ENCODE measurements around the gene ARNT2. TPM values are rescaled to one million over a fixed set of nuclear protein-coding genes. Genes with fewer than 3 reads are reported as not detected.

The ARNT2 gene
- polyA plus RNA-seq, 2 of the 4 experiments (the other 2 are of a cell fraction) = 8.9 to 17.0 TPM

- TF ChIP-seq PBX3 (IDR thresholded peaks at IDR 0.05) = no peak
- TF ChIP-seq GATA3 (IDR thresholded peaks at IDR 0.05; ENCODE audit: borderline replicate concordance) = peak; percentile 93
- peak; percentile 97 for TF ChIP-seq JUNB (IDR thresholded peaks at IDR 0.05)
- no peak for TF ChIP-seq CTCF (IDR thresholded peaks at IDR 0.05)
- TF ChIP-seq REST (IDR thresholded peaks at IDR 0.05) = no peak
- no peak for TF ChIP-seq ZC3H11A (IDR thresholded peaks at IDR 0.05)
- no peak for TF ChIP-seq ATOH8 (CRISPR knock-in tag; IDR thresholded peaks at IDR 0.05; ENCODE audit: low read depth)
- peak; percentile 48; the same call in 1 of the 2 replicates for TF ChIP-seq HOXA7 (CRISPR knock-in tag; IDR thresholded peaks at IDR 0.05)
- TF ChIP-seq CEBPB (IDR thresholded peaks at IDR 0.05) = peak; percentile 49 to 85
- no peak for TF ChIP-seq KDM5A (IDR thresholded peaks at IDR 0.05)
- TF ChIP-seq HMGXB4 (CRISPR knock-in tag; IDR thresholded peaks at IDR 0.05; ENCODE audit: borderline replicate concordance) = no peak
- TF ChIP-seq ZFP36 (IDR thresholded peaks at IDR 0.05; ENCODE audit: borderline replicate concordance, partially characterized antibody) = no peak
- TF ChIP-seq TP53 (CRISPR knock-in tag; IDR thresholded peaks at IDR 0.05) = no peak
- peak; percentile 95 for TF ChIP-seq FOSL2 (IDR thresholded peaks at IDR 0.05)
- TF ChIP-seq FOSL2 (CRISPR knock-in tag; IDR thresholded peaks at IDR 0.05) = peak; percentile 96
- no peak for TF ChIP-seq POLR2AphosphoS2 (conservative IDR thresholded peaks at IDR 0.05; ENCODE audit: low read length)
- peak in 1 of 2 experiments; percentile 79; a peak in 4 of 5 replicates for TF ChIP-seq JUN (IDR thresholded peaks at IDR 0.05)
- no peak for TF ChIP-seq SREBF2 (IDR thresholded peaks at IDR 0.05)
- no peak for TF ChIP-seq NR3C1 (IDR thresholded peaks at IDR 0.05)
- no peak for TF ChIP-seq ESRRA (IDR thresholded peaks at IDR 0.05; ENCODE audit: borderline replicate concordance, low read length)
- TF ChIP-seq CBX2 (IDR thresholded peaks at IDR 0.05; ENCODE audit: borderline replicate concordance, low read depth) = no peak
- no peak for TF ChIP-seq HOXB13 (CRISPR knock-in tag; IDR thresholded peaks at IDR 0.05; ENCODE audit: low read depth)
- no peak for TF ChIP-seq MYC (IDR thresholded peaks at IDR 0.05; ENCODE audit: borderline replicate concordance, low read length)
- peak; percentile 77 to 86; a peak in 3 of 5 replicates for TF ChIP-seq EP300 (IDR thresholded peaks at IDR 0.05)
- no peak; the same call in 1 of the 2 replicates for TF ChIP-seq FOXS1 (CRISPR knock-in tag; IDR thresholded peaks at IDR 0.05)
- TF ChIP-seq FOSB (CRISPR knock-in tag; IDR thresholded peaks at IDR 0.05) = no peak
- TF ChIP-seq HEYL (CRISPR knock-in tag; IDR thresholded peaks at IDR 0.05) = no peak
- no peak for TF ChIP-seq MAZ (IDR thresholded peaks at IDR 0.05; ENCODE audit: borderline replicate concordance, low read depth, low read length)
- no peak for TF ChIP-seq EHF (CRISPR knock-in tag; IDR thresholded peaks at IDR 0.05)
- TF ChIP-seq CBX8 (IDR thresholded peaks at IDR 0.05) = no peak
- no peak for TF ChIP-seq TFCP2L1 (CRISPR knock-in tag; IDR thresholded peaks at IDR 0.05)
- peak; percentile 89 for TF ChIP-seq BHLHE40 (IDR thresholded peaks at IDR 0.05; ENCODE audit: low read depth, low read length)
- no peak for TF ChIP-seq NPAS2 (CRISPR knock-in tag; IDR thresholded peaks at IDR 0.05; ENCODE audit: borderline replicate concordance)
- TF ChIP-seq CHD2 (IDR thresholded peaks at IDR 0.05; ENCODE audit: low read length, partially characterized antibody) = no peak
- no peak for TF ChIP-seq RFX5 (IDR thresholded peaks at IDR 0.05)
Measured at GRCh38 chr15:80588801-80589200, 184.6 kb downstream of the ARNT2 start (continued).

All from A549 (cell line).